Uterus (tissue), 4 donors: ENCODE results near the gene STAT4. TPM values are rescaled to one million over a fixed set of nuclear protein-coding genes. Genes with fewer than 3 reads are reported as not detected.

ENCODE experiments used
- DNase-seq, 2 donors: peaks; one replicate each; pipeline ENCODE4 v3.0.0-alpha.2; 2019 to 2020
- H3K27ac ChIP-seq, 2 donors: fragments of 200-600 bp; sonication (generic); 1 replicate in 1 of 2; 2 replicates in 1 of 2; pipeline ENCODE4 v1.5.1; 2016 to 2018
- H3K27me3 ChIP-seq, 2 donors: fragments of 200-600 bp; sonication (generic); one replicate each; pipeline ENCODE4 v1.5.1; 2018 to 2019; ENCODE audit warnings: control low read depth in 1 of 2
- H3K36me3 ChIP-seq, 2 donors: fragments of 200-600 bp; sonication (generic); one replicate each; pipeline ENCODE4 v1.5.1; 2019; ENCODE audit warnings: control low read depth in 1 of 2
- H3K4me1 ChIP-seq, 2 donors: fragments of 200-600 bp; sonication (generic); one replicate each; pipeline ENCODE4 v1.5.1; 2018 to 2019; ENCODE audit warnings: control low read depth in 1 of 2
- H3K4me3 ChIP-seq, 2 donors: fragments of 200-600 bp; sonication (generic); 1 replicate in 1 of 2; 2 replicates in 1 of 2; pipeline ENCODE4 v1.5.1; 2018 to 2019; ENCODE audit warnings: mild to moderate bottlenecking in 1 of 2
- H3K9me3 ChIP-seq, 2 donors: fragments of 200-600 bp; sonication (generic); one replicate each; pipeline ENCODE4 v1.5.1; 2019; ENCODE audit warnings: control low read depth in 1 of 2
- CTCF ChIP-seq, 4 experiments: fragments of 200-600 bp in 2 of 4; fragments of 450-650 bp in 2 of 4; sonication (generic) in 2 of 4; IDR thresholded peaks; one replicate each; pipeline ENCODE4 v1.5.1; 2016 to 2019; ENCODE audit warnings: antibody characterized with exemption in 4 of 4, mild to moderate bottlenecking in 2 of 4, moderate library complexity in 1 of 4
- POLR2A ChIP-seq, 2 donors: fragments of 450-650 bp; IDR thresholded peaks; one replicate each; pipeline ENCODE4 v1.6.1; 2016; ENCODE audit warnings: antibody characterized with exemption in 2 of 2, mild to moderate bottlenecking in 1 of 2, moderate library complexity in 1 of 2
- intact Hi-C: fragments of 100-400 bp; cut with DNase I; formaldehyde crosslinking; loops from one replicate; pipeline ENCODE4 v1.15.1; 2023; ENCODE audit warnings: low total_unique reads
- total RNA-seq, 4 donors: library from RNA; depleted of rRNA in 3 of 4; stranded (reverse); fragments of >200 nt in 3 of 4; gene quantifications; one replicate each; pipeline versions ENCODE4 v1.1.0 to v1.2.4, GENCODE V29; 2014 to 2023
- donor health status: DM: yes; HTN: yes; CAD: no.

Gene STAT4
- total RNA-seq, 4 donors from 2014 or later = 0.51 to 4.8 (median 2.3) TPM; not detected in 1

DNA sequence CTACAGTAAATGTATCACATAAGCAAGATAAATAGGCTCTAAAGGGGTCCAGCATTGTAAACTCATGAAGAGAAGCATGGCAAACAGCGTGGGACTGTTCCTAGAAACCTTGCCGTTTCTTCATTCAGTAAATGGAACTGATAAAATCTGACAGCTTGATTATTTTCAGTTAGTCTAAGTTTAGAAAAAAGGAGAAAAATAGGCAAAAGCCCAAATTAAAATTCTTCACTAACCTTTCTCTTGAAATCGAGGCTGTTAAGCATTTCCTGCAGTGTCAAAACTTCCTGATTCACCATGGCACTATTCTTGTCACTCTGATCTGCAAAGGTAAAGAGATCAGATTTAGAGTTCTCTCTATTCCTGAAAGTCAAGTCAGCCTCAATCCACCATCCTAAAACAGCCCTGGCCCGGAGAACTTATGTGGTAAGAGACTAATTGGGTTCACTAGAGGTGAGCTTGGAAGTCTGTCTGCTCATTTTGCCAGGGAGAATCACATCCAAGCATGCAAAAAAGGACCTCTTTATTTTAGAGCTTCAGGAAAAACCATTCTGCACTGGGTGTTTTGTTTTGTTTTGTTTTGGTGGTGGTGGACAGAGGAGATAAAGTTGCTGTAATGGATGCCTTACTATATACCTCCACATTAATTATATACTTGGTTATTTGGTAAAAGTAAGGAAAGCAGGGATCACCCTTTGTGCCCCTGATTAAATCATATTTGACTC lies 84.4 kb downstream of the STAT4 start:
- Histone ChIP-seq H3K4me3 (no peak overlapping the region), H3K36me3 (no peaks in the 10 kb centered on the region)
- intact Hi-C loops = no loop called here

DNA sequence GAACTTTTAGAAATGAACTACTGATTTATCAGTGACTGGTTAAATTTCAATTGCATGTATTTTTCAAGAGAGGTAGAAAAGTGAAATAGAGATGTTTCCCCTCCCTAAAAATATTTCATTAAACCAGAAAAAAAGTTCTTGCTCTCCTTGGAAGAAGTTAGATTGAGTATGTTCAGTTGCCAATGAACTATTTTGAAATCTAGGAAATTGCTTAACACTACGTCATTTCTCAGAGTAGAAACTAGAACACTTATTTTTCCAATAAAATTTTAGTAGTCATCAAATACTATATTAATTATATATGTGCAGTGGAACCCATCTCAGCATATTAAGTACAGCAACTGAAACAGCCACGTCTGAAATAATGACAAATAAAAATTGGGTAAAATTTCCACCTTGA lies 85.0 kb downstream of the STAT4 start:
- Histone ChIP-seq H3K27me3 (no peaks in the 10 kb centered on the region), H3K36me3 (no peaks in the 10 kb centered on the region), H3K27ac (no peak overlapping the region), H3K9me3 (no peaks in the 10 kb centered on the region), H3K4me1 (no peaks in the 10 kb centered on the region), H3K4me3 (no peak overlapping the region)
- no peak for TF ChIP-seq CTCF (IDR thresholded peaks at IDR 0.05)
- intact Hi-C loops = no loop called here
- DNase-seq = no peak

More for the DNA sequence above, 84.4 kb downstream of the STAT4 start:
- Histone ChIP-seq H3K27me3 (no peaks in the 10 kb centered on the region), H3K4me1 (no peaks in the 10 kb centered on the region), H3K27ac (no peak overlapping the region), H3K9me3 (no peaks in the 10 kb centered on the region)
- DNase-seq = no peak
- no peak for TF ChIP-seq POLR2A (IDR thresholded peaks at IDR 0.05)
- TF ChIP-seq CTCF (IDR thresholded peaks at IDR 0.05) = no peak

GRCh38 chr2:191064590-191064989 lies 86.2 kb downstream of the STAT4 start:
- no peaks in the 10 kb centered on the region for H3K4me1 ChIP-seq
- intact Hi-C loops = no loop called here
- no peaks in the 10 kb centered on the region for H3K27me3 ChIP-seq
- no peaks in the 10 kb centered on the region for H3K9me3 ChIP-seq
- H3K4me3 ChIP-seq = no peak overlapping the region
- no peaks in the 10 kb centered on the region for H3K36me3 ChIP-seq
- TF ChIP-seq POLR2A (IDR thresholded peaks at IDR 0.05) = no peak
- TF ChIP-seq CTCF (IDR thresholded peaks at IDR 0.05) = no peak
- no peak for DNase-seq
- H3K27ac ChIP-seq = no peak overlapping the region

DNA sequence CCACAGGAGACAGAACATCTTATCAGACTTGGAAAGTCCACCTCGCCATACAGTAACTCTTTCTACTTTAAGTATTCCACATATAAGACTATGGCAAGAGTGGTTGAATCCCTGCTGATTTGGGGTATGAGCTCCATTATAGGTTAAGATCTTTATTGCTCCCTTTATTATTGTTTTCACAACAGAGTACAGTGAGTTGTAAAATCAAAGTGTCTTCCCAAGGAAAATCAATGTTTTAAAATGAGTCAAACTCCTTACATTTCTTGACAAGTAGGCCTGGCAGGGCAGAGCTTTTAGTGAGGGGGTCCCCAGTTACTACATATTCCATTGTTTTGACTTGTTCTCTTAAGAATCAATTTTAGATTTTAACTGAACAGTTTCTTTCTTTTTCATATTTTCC lies 87.2 kb downstream of the STAT4 start:
- intact Hi-C loops = no loop called here
- no peak for DNase-seq
- no peaks in the 10 kb centered on the region for H3K27me3 ChIP-seq
- no peaks in the 10 kb centered on the region for H3K36me3 ChIP-seq
- H3K9me3 ChIP-seq = no peaks in the 10 kb centered on the region
- TF ChIP-seq POLR2A (IDR thresholded peaks at IDR 0.05) (no peak), CTCF (IDR thresholded peaks at IDR 0.05) (no peak)
- no peak overlapping the region for H3K27ac ChIP-seq
- no peaks in the 10 kb centered on the region for H3K4me1 ChIP-seq
- no peak overlapping the region for H3K4me3 ChIP-seq

GRCh38 chr2:191061381-191061980 lies 89.3 kb downstream of the STAT4 start:
- Histone ChIP-seq H3K27ac (no peak overlapping the region), H3K4me3 (no peak overlapping the region), H3K4me1 (no peaks in the 10 kb centered on the region), H3K27me3 (no peaks in the 10 kb centered on the region), H3K36me3 (no peaks in the 10 kb centered on the region), H3K9me3 (no peaks in the 10 kb centered on the region)
- TF ChIP-seq POLR2A (IDR thresholded peaks at IDR 0.05) (no peak), CTCF (IDR thresholded peaks at IDR 0.05) (no peak)
- intact Hi-C loops = no loop called here
- DNase-seq = no peak
